Measurements from ENCODE around the gene EPC2.

EPC2 gene

GRCh38 chr2:148726228-148726627, 81.7 kb downstream of the EPC2 start:
- Histone ChIP-seq H3K4me1 (ENCODE audit: control insufficient read depth, insufficient read depth, low read length, poor library complexity, severe bottlenecking) (no peaks in the 10 kb centered on the region), H3K9me3 (ENCODE audit: control insufficient read depth, low read length) (no peaks in the 10 kb centered on the region), H3K4me3 (ENCODE audit: extremely low read depth, insufficient read depth, low read length, poor library complexity, severe bottlenecking) (no peak overlapping the region), H3K36me3 (ENCODE audit: control insufficient read depth, insufficient read depth, low read length) (peaks cover 4% of the 10 kb centered on the region), H3K27ac (ENCODE audit: low read depth, low read length, severe bottlenecking) (no peak overlapping the region)
- no CpG with 5 or more reads among the region's 3 CpGs for WGBS, 2 experiments (ENCODE audit: insufficient coverage in 2 of 2)

- Histone ChIP-seq H3K9me3 (ENCODE audit: control insufficient read depth, low read length) (no peaks in the 10 kb centered on the region), H3K4me3 (ENCODE audit: extremely low read depth, insufficient read depth, low read length, poor library complexity, severe bottlenecking) (no peak overlapping the region), H3K27ac (ENCODE audit: low read depth, low read length, severe bottlenecking) (no peak overlapping the region), H3K4me1 (ENCODE audit: control insufficient read depth, insufficient read depth, low read length, poor library complexity, severe bottlenecking) (no peaks in the 10 kb centered on the region), H3K36me3 (ENCODE audit: control insufficient read depth, insufficient read depth, low read length) (peaks cover 4% of the 10 kb centered on the region)
These were observed 85.5 kb downstream of the EPC2 start for GRCh38 chr2:148730085-148730484.

- no peak overlapping the region for H3K4me3 ChIP-seq (ENCODE audit: extremely low read depth, insufficient read depth, low read length, poor library complexity, severe bottlenecking)
- no peaks in the 10 kb centered on the region for H3K9me3 ChIP-seq (ENCODE audit: control insufficient read depth, low read length)
- 82 to 97% methylated on average over 3 of the region's 5 CpGs for WGBS, 2 experiments (ENCODE audit: insufficient coverage in 2 of 2)
- no peaks in the 10 kb centered on the region for H3K36me3 ChIP-seq (ENCODE audit: control insufficient read depth, insufficient read depth, low read length)
- no peaks in the 10 kb centered on the region for H3K4me1 ChIP-seq (ENCODE audit: control insufficient read depth, insufficient read depth, low read length, poor library complexity, severe bottlenecking)
- no peak overlapping the region for H3K27ac ChIP-seq (ENCODE audit: low read depth, low read length, severe bottlenecking)
These were observed 93.2 kb downstream of the EPC2 start for GRCh38 chr2:148737742-148738141.

GRCh38 chr2:148739454-148740105, 95.0 kb downstream of the EPC2 start:
- no peaks in the 10 kb centered on the region for H3K9me3 ChIP-seq (ENCODE audit: control insufficient read depth, low read length)
- H3K4me1 ChIP-seq (ENCODE audit: control insufficient read depth, insufficient read depth, low read length, poor library complexity, severe bottlenecking) = no peaks in the 10 kb centered on the region
- no peak overlapping the region for H3K27ac ChIP-seq (ENCODE audit: low read depth, low read length, severe bottlenecking)
- H3K4me3 ChIP-seq (ENCODE audit: extremely low read depth, insufficient read depth, low read length, poor library complexity, severe bottlenecking) = no peak overlapping the region
- WGBS, 2 experiments (ENCODE audit: insufficient coverage in 2 of 2) = 86% methylated on average over 1 of the region's 2 CpGs; no CpG with 5 or more reads in 1 of the 2 experiments
- H3K36me3 ChIP-seq (ENCODE audit: control insufficient read depth, insufficient read depth, low read length) = peaks cover 3% of the 10 kb centered on the region

- H3K4me3 ChIP-seq (ENCODE audit: extremely low read depth, insufficient read depth, low read length, poor library complexity, severe bottlenecking) = no peak overlapping the region
- peaks cover 3% of the 10 kb centered on the region for H3K36me3 ChIP-seq (ENCODE audit: control insufficient read depth, insufficient read depth, low read length)
- no peaks in the 10 kb centered on the region for H3K9me3 ChIP-seq (ENCODE audit: control insufficient read depth, low read length)
- WGBS, 2 experiments (ENCODE audit: insufficient coverage in 2 of 2) = 91% methylated on average over 3 of the region's 4 CpGs; no CpG with 5 or more reads in 1 of the 2 experiments
- H3K4me1 ChIP-seq (ENCODE audit: control insufficient read depth, insufficient read depth, low read length, poor library complexity, severe bottlenecking) = no peaks in the 10 kb centered on the region
- no peak overlapping the region for H3K27ac ChIP-seq (ENCODE audit: low read depth, low read length, severe bottlenecking)
These were observed 97.8 kb downstream of the EPC2 start for GRCh38 chr2:148742373-148742772.

- H3K36me3 ChIP-seq (ENCODE audit: control insufficient read depth, insufficient read depth, low read length) = peaks cover 6% of the 10 kb centered on the region
- no peak overlapping the region for H3K27ac ChIP-seq (ENCODE audit: low read depth, low read length, severe bottlenecking)
- WGBS, 2 experiments (ENCODE audit: insufficient coverage in 2 of 2) = 100% methylated on average over 1 of the region's 3 CpGs; no CpG with 5 or more reads in 1 of the 2 experiments
- no peak overlapping the region for H3K4me3 ChIP-seq (ENCODE audit: extremely low read depth, insufficient read depth, low read length, poor library complexity, severe bottlenecking)
- no peaks in the 10 kb centered on the region for H3K9me3 ChIP-seq (ENCODE audit: control insufficient read depth, low read length)
- H3K4me1 ChIP-seq (ENCODE audit: control insufficient read depth, insufficient read depth, low read length, poor library complexity, severe bottlenecking) = no peaks in the 10 kb centered on the region
These were observed 100.8 kb downstream of the EPC2 start for GRCh38 chr2:148745151-148745851.

- Histone ChIP-seq H3K4me3 (ENCODE audit: extremely low read depth, insufficient read depth, low read length, poor library complexity, severe bottlenecking) (no peak overlapping the region), H3K36me3 (ENCODE audit: control insufficient read depth, insufficient read depth, low read length) (peaks cover 6% of the 10 kb centered on the region), H3K27ac (ENCODE audit: low read depth, low read length, severe bottlenecking) (no peak overlapping the region), H3K4me1 (ENCODE audit: control insufficient read depth, insufficient read depth, low read length, poor library complexity, severe bottlenecking) (no peaks in the 10 kb centered on the region), H3K9me3 (ENCODE audit: control insufficient read depth, low read length) (no peaks in the 10 kb centered on the region)
- WGBS, 2 experiments (ENCODE audit: insufficient coverage in 2 of 2) = 63 to 86% methylated on average over 1 of the region's 1 CpG
These were observed 102.4 kb downstream of the EPC2 start for GRCh38 chr2:148746973-148747372.

GRCh38 chr2:148751907-148752306, 107.4 kb downstream of the EPC2 start:
- Histone ChIP-seq H3K4me3 (ENCODE audit: extremely low read depth, insufficient read depth, low read length, poor library complexity, severe bottlenecking) (no peak overlapping the region), H3K9me3 (ENCODE audit: control insufficient read depth, low read length) (no peaks in the 10 kb centered on the region), H3K36me3 (ENCODE audit: control insufficient read depth, insufficient read depth, low read length) (peaks cover 16% of the 10 kb centered on the region), H3K27ac (ENCODE audit: low read depth, low read length, severe bottlenecking) (no peak overlapping the region), H3K4me1 (ENCODE audit: control insufficient read depth, insufficient read depth, low read length, poor library complexity, severe bottlenecking) (no peaks in the 10 kb centered on the region)
- WGBS, 2 experiments (ENCODE audit: insufficient coverage in 2 of 2) = 90 to 94% methylated on average over 2 to 3 of the region's 4 CpGs

GRCh38 chr2:148752977-148753376, 108.4 kb downstream of the EPC2 start:
- 100% methylated on average over 3 of the region's 3 CpGs; no CpG with 5 or more reads in 1 of the 2 experiments for WGBS, 2 experiments (ENCODE audit: insufficient coverage in 2 of 2)
- Histone ChIP-seq H3K27ac (ENCODE audit: low read depth, low read length, severe bottlenecking) (no peak overlapping the region), H3K36me3 (ENCODE audit: control insufficient read depth, insufficient read depth, low read length) (peaks cover 21% of the 10 kb centered on the region), H3K4me3 (ENCODE audit: extremely low read depth, insufficient read depth, low read length, poor library complexity, severe bottlenecking) (no peak overlapping the region), H3K4me1 (ENCODE audit: control insufficient read depth, insufficient read depth, low read length, poor library complexity, severe bottlenecking) (no peaks in the 10 kb centered on the region), H3K9me3 (ENCODE audit: control insufficient read depth, low read length) (no peaks in the 10 kb centered on the region)

- Histone ChIP-seq H3K9me3 (ENCODE audit: control insufficient read depth, low read length) (no peaks in the 10 kb centered on the region), H3K4me1 (ENCODE audit: control insufficient read depth, insufficient read depth, low read length, poor library complexity, severe bottlenecking) (no peaks in the 10 kb centered on the region), H3K4me3 (ENCODE audit: extremely low read depth, insufficient read depth, low read length, poor library complexity, severe bottlenecking) (no peak overlapping the region), H3K27ac (ENCODE audit: low read depth, low read length, severe bottlenecking) (no peak overlapping the region), H3K36me3 (ENCODE audit: control insufficient read depth, insufficient read depth, low read length) (peaks cover 18% of the 10 kb centered on the region)
- 100% methylated on average over 1 of the region's 1 CpG; no CpG with 5 or more reads in 1 of the 2 experiments for WGBS, 2 experiments (ENCODE audit: insufficient coverage in 2 of 2)
These were observed 110.3 kb downstream of the EPC2 start for GRCh38 chr2:148754864-148755263.

Data from mesodermal cell (in vitro differentiated cells).